Liver (tissue), 9 donors: ENCODE results near the gene ST8SIA5. TPM values are rescaled to one million over a fixed set of nuclear protein-coding genes. Genes with fewer than 3 reads are reported as not detected.

Experiments used
- DNase-seq: peaks from one replicate; pipeline ENCODE4 v3.0.0-alpha.2; 2017; ENCODE audit warnings: low spot score
- H3K27ac ChIP-seq, 2 donors: one replicate each; pipeline ENCODE4 v1.7.0; 2013; ENCODE audit warnings: inconsistent platforms in 2 of 2, low read length in 2 of 2, control low read depth in 1 of 2, low read depth in 1 of 2, mild to moderate bottlenecking in 1 of 2
- H3K27me3 ChIP-seq, 4 donors: one replicate each; pipeline versions ENCODE4 v1.6.1 to v1.7.0; 2013; ENCODE audit warnings: low read length in 3 of 4, inconsistent platforms in 1 of 4, mild to moderate bottlenecking in 1 of 4, moderate library complexity in 1 of 4; ENCODE audit not compliant: control insufficient read depth in 4 of 4, insufficient read depth in 4 of 4
- H3K36me3 ChIP-seq, 4 donors: one replicate each; pipeline versions ENCODE4 v1.6.1 to v1.7.0; 2013; ENCODE audit warnings: low read length in 3 of 4, mild to moderate bottlenecking in 3 of 4, low read depth in 1 of 4, moderate library complexity in 1 of 4; ENCODE audit not compliant: control insufficient read depth in 4 of 4, insufficient read depth in 3 of 4
- H3K4me1 ChIP-seq, 4 donors: one replicate each; pipeline versions ENCODE4 v1.6.1 to v1.7.0; 2013; ENCODE audit warnings: low read length in 3 of 4, mild to moderate bottlenecking in 3 of 4, moderate library complexity in 1 of 4; ENCODE audit not compliant: control insufficient read depth in 4 of 4, insufficient read depth in 4 of 4
- H3K4me3 ChIP-seq, 3 donors: one replicate each; pipeline versions ENCODE4 v1.6.1 to v1.7.0; 2013; ENCODE audit warnings: low read length in 3 of 3, control low read depth in 1 of 3, low read depth in 1 of 3, mild to moderate bottlenecking in 1 of 3
- H3K9ac ChIP-seq, 2 donors: one replicate each; pipeline ENCODE4 v1.7.0; 2013; ENCODE audit warnings: low read length in 2 of 2, mild to moderate bottlenecking in 2 of 2, moderate library complexity in 2 of 2, control low read depth in 1 of 2, low read depth in 1 of 2
- H3K9me3 ChIP-seq, 4 donors: one replicate each; pipeline versions ENCODE4 v1.6.1 to v1.7.0; 2013; ENCODE audit warnings: low read length in 3 of 4; ENCODE audit not compliant: control insufficient read depth in 4 of 4
- ATF3 ChIP-seq: IDR thresholded peaks from 2 replicates; pipeline ENCODE4 v1.6.1; 2016; ENCODE audit warnings: antibody characterized with exemption
- CTCF ChIP-seq: fragments of 150-350 bp; IDR thresholded peaks from 2 replicates; pipeline ENCODE4 v1.5.1; 2017; ENCODE audit warnings: improper control_type of control experiment, low read depth, low read length; ENCODE audit not compliant: missing input control
- EGR1 ChIP-seq, 2 donors: IDR thresholded peaks; 2 replicates each; pipeline ENCODE4 v1.6.1; 2016 to 2018; ENCODE audit warnings: antibody characterized with exemption in 2 of 2, low read depth in 2 of 2
- FOXA1 ChIP-seq: IDR thresholded peaks from 2 replicates; pipeline ENCODE4 v1.6.1; 2016; ENCODE audit warnings: antibody characterized with exemption
- FOXA2 ChIP-seq: IDR thresholded peaks from 2 replicates; pipeline ENCODE4 v1.6.1; 2016; ENCODE audit warnings: antibody characterized with exemption
- GABPA ChIP-seq, 2 donors: IDR thresholded peaks in 1 of 2; conservative IDR thresholded peaks in 1 of 2; 2 replicates each; pipeline ENCODE4 v1.6.1; 2016; ENCODE audit warnings: antibody characterized with exemption in 2 of 2, mild to moderate bottlenecking in 1 of 2, moderate library complexity in 1 of 2
- HNF4A ChIP-seq, 2 donors: conservative IDR thresholded peaks; 2 replicates each; pipeline ENCODE4 v1.6.1; 2016; ENCODE audit warnings: antibody characterized with exemption in 2 of 2, mild to moderate bottlenecking in 2 of 2
- HNF4G ChIP-seq: IDR thresholded peaks from 2 replicates; pipeline ENCODE4 v1.6.1; 2016; ENCODE audit warnings: antibody characterized with exemption
- JUND ChIP-seq, 2 donors: IDR thresholded peaks; 2 replicates each; pipeline ENCODE4 v1.6.1; 2016; ENCODE audit warnings: antibody characterized with exemption in 2 of 2
- MAX ChIP-seq: IDR thresholded peaks from 2 replicates; pipeline ENCODE4 v1.6.1; 2016; ENCODE audit warnings: antibody characterized with exemption
- NR2F2 ChIP-seq: IDR thresholded peaks from 2 replicates; pipeline ENCODE4 v1.6.1; 2016; ENCODE audit warnings: antibody characterized with exemption
- RAD21 ChIP-seq, 2 donors: IDR thresholded peaks; 2 replicates each; pipeline ENCODE4 v1.6.1; 2016; ENCODE audit warnings: antibody characterized with exemption in 2 of 2, mild to moderate bottlenecking in 2 of 2
- REST ChIP-seq: IDR thresholded peaks from 2 replicates; pipeline ENCODE4 v1.6.1; 2016; ENCODE audit warnings: antibody characterized with exemption, mild to moderate bottlenecking
- RXRA ChIP-seq, 2 donors: IDR thresholded peaks; 2 replicates each; pipeline ENCODE4 v1.6.1; 2017 to 2018; ENCODE audit warnings: antibody characterized with exemption in 2 of 2, mild to moderate bottlenecking in 1 of 2
- SP1 ChIP-seq: IDR thresholded peaks from 2 replicates; pipeline ENCODE4 v1.6.1; 2018; ENCODE audit warnings: antibody characterized with exemption, mild to moderate bottlenecking
- YY1 ChIP-seq: IDR thresholded peaks from 2 replicates; pipeline ENCODE4 v1.6.1; 2016; ENCODE audit warnings: antibody characterized with exemption, mild to moderate bottlenecking
- ZBTB33 ChIP-seq: IDR thresholded peaks from 2 replicates; pipeline ENCODE4 v1.6.1; 2016; ENCODE audit warnings: antibody characterized with exemption
- WGBS: extraction: QIAGEN DNeasy Blood & Tissue Kit; methylation state at CpG from one replicate; pipeline ENCODE4 v1.1.7; 2013; 5-methylcytosine and 5-hydroxymethylcytosine counted together
- polyA plus RNA-seq, 2 donors: library from polyadenylated mRNA; stranded (reverse) in 1 of 2; unstranded in 1 of 2; fragments of 200-250 nt in 1 of 2; fragments of >200 nt in 1 of 2; fragmentation: Nextera tagmentation in 1 of 2; extraction: Ambion mirVana in 1 of 2; gene quantifications; one replicate each; pipeline versions ENCODE4 v1.2.1 to v1.2.3, GENCODE V29; 2013 to 2015
- total RNA-seq, 2 donors: library from RNA; depleted of rRNA; stranded (reverse); fragments of >200 nt; gene quantifications; one replicate each; pipeline ENCODE4 v1.2.3, GENCODE V29; 2014
- donor health status: healthy.
- donor health status: healthy.
- donor health status: healthy.
- donor health status: healthy.
- donor health status: healthy.

ST8SIA5 gene
- total and polyA plus RNA-seq, 4 donors: under 0.01 to 0.12 (median 0.05) TPM; not detected in 1

GRCh38 chr18:46732801-46733200 lies 24.1 kb downstream of the ST8SIA5 start:
- Histone ChIP-seq H3K4me3 (no peak overlapping the region), H3K27me3 (no peaks in the 10 kb centered on the region), H3K9ac (no peak overlapping the region), H3K4me1 (no peaks in the 10 kb centered on the region), H3K27ac (no peak overlapping the region), H3K36me3 (no peaks in the 10 kb centered on the region), H3K9me3 (peaks cover 5 to 19% (median 13%) of the 10 kb centered on the region in 4 donors)
- no peak for TF ChIP-seq CTCF
- TF ChIP-seq ZBTB33: no peak
- TF ChIP-seq ATF3: no peak
- no peak for TF ChIP-seq FOXA2
- no peak for TF ChIP-seq RAD21 (IDR thresholded peaks at IDR 0.05)
- no peak for TF ChIP-seq NR2F2
- TF ChIP-seq SP1: no peak
- no peak for TF ChIP-seq FOXA1
- TF ChIP-seq YY1: no peak
- no peak for TF ChIP-seq JUND (IDR thresholded peaks at IDR 0.05)
- TF ChIP-seq RXRA (IDR thresholded peaks at IDR 0.05): no peak
- no peak for TF ChIP-seq HNF4A (conservative IDR thresholded peaks at IDR 0.05)
- TF ChIP-seq EGR1 (IDR thresholded peaks at IDR 0.05; ENCODE audit: low read depth in 2 of 2): no peak
- DNase-seq: no peak
- WGBS: 91% methylated on average over 6 of the region's 6 CpGs

- Histone ChIP-seq H3K27me3 (no peaks in the 10 kb centered on the region), H3K9me3 (peaks cover 5 to 19% (median 13%) of the 10 kb centered on the region in 4 donors), H3K27ac (no peak overlapping the region), H3K36me3 (no peaks in the 10 kb centered on the region), H3K4me3 (no peak overlapping the region), H3K4me1 (no peaks in the 10 kb centered on the region), H3K9ac (no peak overlapping the region)
- TF ChIP-seq GABPA (IDR thresholded peaks at IDR 0.05 in 1 of 2, conservative IDR thresholded peaks at IDR 0.05 in 1 of 2) (no peak), RXRA (IDR thresholded peaks at IDR 0.05) (no peak), RAD21 (IDR thresholded peaks at IDR 0.05) (no peak), ZBTB33 (no peak), EGR1 (IDR thresholded peaks at IDR 0.05; ENCODE audit: low read depth in 2 of 2) (no peak), REST (no peak), MAX (no peak), JUND (IDR thresholded peaks at IDR 0.05) (no peak), HNF4G (no peak)
- DNase-seq: no peak
- 97% methylated on average over 2 of the region's 2 CpGs for WGBS
Observed at GRCh38 chr18:46732201-46732600, 24.7 kb downstream of the ST8SIA5 start.
